CD8-positive, alpha-beta memory T cell (primary cell): ENCODE results near the gene MALRD1. TPM values are rescaled to one million over a fixed set of nuclear protein-coding genes. Genes with fewer than 3 reads are reported as not detected.
A peak's percentile ranks its signal among the peaks of the same experiment; 100 is the strongest.

Experiments
- CTCF ChIA-PET: fragments of 350-600 bp; sonication (Branson Sonifier 250); formaldehyde crosslinking; loops from one replicate; lab custom pipeline; 2021; ENCODE audit warnings: antibody characterized with exemption; lab: Charles Lee
- POLR2A ChIA-PET: fragments of 350-600 bp; sonication (Branson Sonifier 250); formaldehyde crosslinking; loops from one replicate; lab custom pipeline; 2021; ENCODE audit warnings: antibody characterized with exemption; lab: Charles Lee
- DNase-seq, 5 donors: peaks; one replicate each; pipeline versions ENCODE4 v3.0.0 to v3.0.0-alpha.2; 2020 to 2022; ENCODE audit warnings: mixed read lengths in 1 of 5
- H3K27ac ChIP-seq: one replicate; pipeline ENCODE4 v1.7.0; 2013; ENCODE audit warnings: low read depth, mild to moderate bottlenecking, low read length, moderate library complexity
- H3K27me3 ChIP-seq: 2 replicates; pipeline ENCODE4 v1.7.0; 2013; ENCODE audit warnings: low read length, mild to moderate bottlenecking; ENCODE audit not compliant: insufficient read depth, poor library complexity, severe bottlenecking
- H3K36me3 ChIP-seq: 2 replicates; pipeline ENCODE4 v1.7.0; 2013; ENCODE audit warnings: mild to moderate bottlenecking, low read length, moderate library complexity; ENCODE audit not compliant: insufficient read depth
- H3K4me1 ChIP-seq: 2 replicates; pipeline ENCODE4 v1.7.0; 2013; ENCODE audit warnings: mild to moderate bottlenecking, low read length, moderate library complexity; ENCODE audit not compliant: insufficient read depth
- H3K4me3 ChIP-seq: 2 replicates; pipeline ENCODE4 v1.7.0; 2013; ENCODE audit warnings: mild to moderate bottlenecking, low read length
- H3K9me3 ChIP-seq: 2 replicates; pipeline ENCODE4 v1.7.0; 2013; ENCODE audit warnings: mild to moderate bottlenecking, low read length
- H3K27ac Mint-ChIP-seq, 8 donors: one replicate each; pipeline ENCODE4 v1.8.0; 2020 to 2021; ENCODE audit warnings: mixed read lengths in 8 of 8, mild to moderate bottlenecking in 6 of 8, inconsistent platforms in 3 of 8, moderate library complexity in 3 of 8
- H3K27me3 Mint-ChIP-seq, 2 donors: one replicate each; pipeline ENCODE4 v1.8.0; 2020 to 2021; ENCODE audit warnings: mixed read lengths in 2 of 2, mild to moderate bottlenecking in 1 of 2, moderate library complexity in 1 of 2
- H3K36me3 Mint-ChIP-seq, 3 donors: one replicate each; pipeline ENCODE4 v1.8.0; 2020 to 2021; ENCODE audit warnings: mixed read lengths in 3 of 3, inconsistent platforms in 1 of 3, mild to moderate bottlenecking in 1 of 3
- H3K4me1 Mint-ChIP-seq, 3 donors: one replicate each; pipeline ENCODE4 v1.8.0; 2020 to 2021; ENCODE audit warnings: mixed read lengths in 3 of 3, inconsistent platforms in 1 of 3, mild to moderate bottlenecking in 1 of 3
- H3K4me3 Mint-ChIP-seq, 7 donors: one replicate each; pipeline ENCODE4 v1.8.0; 2020 to 2021; ENCODE audit warnings: mixed read lengths in 7 of 7, mild to moderate bottlenecking in 6 of 7, moderate library complexity in 4 of 7, inconsistent platforms in 2 of 7
- H3K9me3 Mint-ChIP-seq, 5 donors: one replicate each; pipeline ENCODE4 v1.8.0; 2020 to 2022; ENCODE audit warnings: mixed read lengths in 5 of 5, mild to moderate bottlenecking in 3 of 5, moderate library complexity in 2 of 5, inconsistent platforms in 1 of 5
- polyA plus RNA-seq: library from polyadenylated mRNA; unstranded; fragments of 300-500 nt; fragmentation: Illumina TruSeq; gene quantifications from one replicate; pipeline ENCODE4 v1.2.3, GENCODE V29; 2021
- total RNA-seq, 2 experiments: library from RNA; stranded (reverse); gene quantifications; one replicate each; pipeline ENCODE4 v1.2.3, GENCODE V29; 2021

Gene MALRD1
- total and polyA plus RNA-seq, 3 experiments from 2014 or later, result not detected

GRCh38 chr10:19549503-19549902 is 500.9 kb downstream of the MALRD1 start:
- Mint-ChIP-seq H3K27me3 (no peaks in the 10 kb centered on the region), H3K36me3 (no peaks in the 10 kb centered on the region), H3K9me3 (peaks cover 0 to 50% (median 16%) of the 10 kb centered on the region in 5 donors), H3K27ac (no peak overlapping the region), H3K4me3 (no peak overlapping the region), H3K4me1 (no peaks in the 10 kb centered on the region)
- H3K36me3 ChIP-seq, result no peaks in the 10 kb centered on the region
- H3K4me3 ChIP-seq, result no peak overlapping the region
- H3K27me3 ChIP-seq, result no peaks in the 10 kb centered on the region
- no peaks in the 10 kb centered on the region for H3K4me1 ChIP-seq
- no peaks in the 10 kb centered on the region for H3K9me3 ChIP-seq
- POLR2A ChIA-PET, result no interaction called here
- H3K27ac ChIP-seq, result no peak overlapping the region
- DNase-seq, result no peak
- CTCF ChIA-PET, result no interaction called here

DNA sequence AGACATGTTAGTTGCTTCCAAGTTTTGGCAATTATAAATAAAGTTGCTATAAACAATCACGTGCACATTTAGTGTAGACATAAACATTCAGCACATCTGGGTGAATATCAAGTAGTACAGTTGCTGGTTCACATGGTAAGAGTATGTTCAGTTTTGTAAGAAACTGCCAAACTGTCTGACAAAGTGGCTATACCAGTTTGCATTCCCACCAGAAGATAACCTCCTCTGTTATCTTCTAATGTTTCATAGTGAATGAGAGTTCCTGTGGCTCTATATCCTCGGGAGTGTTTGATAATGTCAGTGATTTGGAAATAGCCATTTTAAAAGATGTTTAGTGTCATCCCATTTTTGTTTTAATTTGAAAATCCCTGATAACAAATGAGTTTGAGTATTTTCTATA is 508.1 kb downstream of the MALRD1 start:
- peaks cover 3 to 28% (median 4%) of the 10 kb centered on the region in 5 donors for H3K9me3 Mint-ChIP-seq
- POLR2A ChIA-PET, result no interaction called here
- H3K27me3 Mint-ChIP-seq, result no peaks in the 10 kb centered on the region
- DNase-seq, result no peak
- no peaks in the 10 kb centered on the region for H3K36me3 Mint-ChIP-seq
- CTCF ChIA-PET, result no interaction called here
- Histone ChIP-seq H3K4me1 (no peaks in the 10 kb centered on the region), H3K27me3 (no peaks in the 10 kb centered on the region), H3K4me3 (no peak overlapping the region), H3K27ac (no peak overlapping the region), H3K9me3 (no peaks in the 10 kb centered on the region), H3K36me3 (no peaks in the 10 kb centered on the region)
- H3K4me3 Mint-ChIP-seq, result no peak overlapping the region
- H3K4me1 Mint-ChIP-seq, result no peaks in the 10 kb centered on the region
- no peak overlapping the region for H3K27ac Mint-ChIP-seq

GRCh38 chr10:19561181-19561580 is 512.6 kb downstream of the MALRD1 start:
- H3K27me3 Mint-ChIP-seq, result no peaks in the 10 kb centered on the region

GRCh38 chr10:19563388-19564141 is 515.0 kb downstream of the MALRD1 start:
- no peaks in the 10 kb centered on the region for H3K4me1 ChIP-seq
- ChIA-PET POLR2A (no interaction called here), CTCF (no interaction called here)
- no peaks in the 10 kb centered on the region for H3K27me3 ChIP-seq
- Mint-ChIP-seq H3K4me3 (no peak overlapping the region), H3K27ac (no peak overlapping the region), H3K36me3 (no peaks in the 10 kb centered on the region), H3K4me1 (no peaks in the 10 kb centered on the region), H3K9me3 (peaks cover 0 to 11% (median 4%) of the 10 kb centered on the region in 5 donors), H3K27me3 (no peaks in the 10 kb centered on the region)
- no peaks in the 10 kb centered on the region for H3K9me3 ChIP-seq
- no peak overlapping the region for H3K27ac ChIP-seq
- no peak overlapping the region for H3K4me3 ChIP-seq
- DNase-seq, result no peak
- H3K36me3 ChIP-seq, result no peaks in the 10 kb centered on the region

More at GRCh38 chr10:19561181-19561580, 512.6 kb downstream of the MALRD1 start:
- H3K27ac Mint-ChIP-seq, result no peak overlapping the region
- Histone ChIP-seq H3K27ac (no peak overlapping the region), H3K4me3 (no peak overlapping the region), H3K27me3 (no peaks in the 10 kb centered on the region), H3K4me1 (no peaks in the 10 kb centered on the region), H3K9me3 (no peaks in the 10 kb centered on the region), H3K36me3 (no peaks in the 10 kb centered on the region)
- CTCF ChIA-PET, result no interaction called here
- H3K4me3 Mint-ChIP-seq, result no peak overlapping the region
- no peak for DNase-seq
- H3K9me3 Mint-ChIP-seq, result peaks cover 2 to 15% (median 2%) of the 10 kb centered on the region in 5 donors
- POLR2A ChIA-PET, result no interaction called here
- H3K36me3 Mint-ChIP-seq, result no peaks in the 10 kb centered on the region
- H3K4me1 Mint-ChIP-seq, result no peaks in the 10 kb centered on the region

DNA sequence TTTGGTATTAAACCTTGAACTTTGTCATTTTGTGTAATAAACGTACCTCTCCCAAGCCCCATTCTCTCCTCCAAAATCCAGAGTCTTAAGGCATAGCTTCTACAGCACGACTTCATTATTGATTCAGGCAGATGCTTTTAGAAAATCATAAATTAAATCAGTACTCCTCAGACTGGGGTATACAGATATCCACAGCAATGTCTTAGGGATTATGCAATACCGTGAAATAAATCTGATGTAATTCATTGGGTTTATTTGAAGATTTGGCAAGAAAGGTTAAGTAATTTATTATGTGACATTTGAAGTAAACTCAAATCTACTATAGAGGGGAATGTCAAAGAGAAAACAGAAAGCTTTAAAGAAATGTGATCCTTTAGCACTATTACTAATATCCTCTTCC is 521.5 kb downstream of the MALRD1 start:
- no peaks in the 10 kb centered on the region for H3K4me1 Mint-ChIP-seq
- no peaks in the 10 kb centered on the region for H3K4me1 ChIP-seq
- POLR2A ChIA-PET, result no interaction called here
- H3K27ac Mint-ChIP-seq, result no peak overlapping the region
- H3K4me3 ChIP-seq, result no peak overlapping the region
- no peaks in the 10 kb centered on the region for H3K36me3 Mint-ChIP-seq
- peaks cover 0 to 34% (median 5%) of the 10 kb centered on the region in 5 donors for H3K9me3 Mint-ChIP-seq
- CTCF ChIA-PET, result no interaction called here
- no peak for DNase-seq
- peaks cover 4% of the 10 kb centered on the region for H3K9me3 ChIP-seq
- H3K27ac ChIP-seq, result no peak overlapping the region
- no peaks in the 10 kb centered on the region for H3K27me3 Mint-ChIP-seq
- no peak overlapping the region for H3K4me3 Mint-ChIP-seq
- H3K27me3 ChIP-seq, result no peaks in the 10 kb centered on the region
- no peaks in the 10 kb centered on the region for H3K36me3 ChIP-seq

- ChIA-PET POLR2A (no interaction called here), CTCF (no interaction called here)
- Histone ChIP-seq H3K27ac (no peak overlapping the region), H3K9me3 (peaks cover 4% of the 10 kb centered on the region), H3K36me3 (no peaks in the 10 kb centered on the region), H3K4me3 (no peak overlapping the region), H3K4me1 (no peaks in the 10 kb centered on the region), H3K27me3 (no peaks in the 10 kb centered on the region)
- Mint-ChIP-seq H3K27ac (no peak overlapping the region), H3K4me3 (no peak overlapping the region), H3K36me3 (no peaks in the 10 kb centered on the region), H3K4me1 (no peaks in the 10 kb centered on the region), H3K9me3 (peaks cover 0 to 34% (median 5%) of the 10 kb centered on the region in 5 donors), H3K27me3 (no peaks in the 10 kb centered on the region)
- DNase-seq, result no peak
Observed at GRCh38 chr10:19570991-19571390, 522.4 kb downstream of the MALRD1 start.

DNA sequence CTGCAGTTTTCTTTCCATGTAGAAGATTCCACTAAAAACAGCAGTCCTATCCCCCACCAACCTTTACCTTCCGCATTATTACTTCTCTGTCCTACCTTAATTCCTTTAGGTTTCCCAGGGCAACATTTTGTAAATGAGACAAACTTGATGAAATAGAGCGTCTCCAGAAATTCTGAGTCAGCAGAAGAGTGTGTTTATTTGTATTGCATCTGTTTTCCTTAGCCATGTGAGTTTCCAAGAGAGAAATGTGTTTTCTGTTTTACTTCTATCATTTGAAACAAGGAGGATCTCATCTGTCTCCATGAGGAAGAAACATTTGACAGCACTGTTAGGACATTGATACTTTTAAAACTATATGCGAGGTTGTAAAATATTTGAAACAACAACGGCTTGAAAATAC is 523.5 kb downstream of the MALRD1 start:
- CTCF ChIA-PET, result no interaction called here
- Histone ChIP-seq H3K4me3 (no peak overlapping the region), H3K27me3 (no peaks in the 10 kb centered on the region), H3K36me3 (no peaks in the 10 kb centered on the region), H3K9me3 (peaks cover 4% of the 10 kb centered on the region), H3K4me1 (no peaks in the 10 kb centered on the region), H3K27ac (no peak overlapping the region)
- Mint-ChIP-seq H3K4me3 (no peak overlapping the region), H3K9me3 (peaks cover 0 to 38% (median 7%) of the 10 kb centered on the region in 5 donors), H3K4me1 (no peaks in the 10 kb centered on the region), H3K27me3 (no peaks in the 10 kb centered on the region), H3K36me3 (no peaks in the 10 kb centered on the region), H3K27ac (peak overlapping the region in 2 of 8 donors; percentile 8 to 23)
- POLR2A ChIA-PET, result no interaction called here
- no peak for DNase-seq

GRCh38 chr10:19576576-19576975 is 528.0 kb downstream of the MALRD1 start:
- Histone ChIP-seq H3K4me3 (no peak overlapping the region), H3K27ac (no peak overlapping the region), H3K36me3 (no peaks in the 10 kb centered on the region), H3K9me3 (no peaks in the 10 kb centered on the region), H3K4me1 (no peaks in the 10 kb centered on the region), H3K27me3 (no peaks in the 10 kb centered on the region)
- ChIA-PET CTCF (no interaction called here), POLR2A (no interaction called here)
- peaks cover 0 to 33% (median 11%) of the 10 kb centered on the region in 5 donors for H3K9me3 Mint-ChIP-seq
- H3K36me3 Mint-ChIP-seq, result no peaks in the 10 kb centered on the region
- no peak overlapping the region for H3K4me3 Mint-ChIP-seq
- no peak overlapping the region for H3K27ac Mint-ChIP-seq
- no peaks in the 10 kb centered on the region for H3K27me3 Mint-ChIP-seq
- DNase-seq, result no peak
- no peaks in the 10 kb centered on the region for H3K4me1 Mint-ChIP-seq
